ENCODE data around the gene ZNF445. TPM values are rescaled to one million over a fixed set of nuclear protein-coding genes. Genes with fewer than 3 reads are reported as not detected.

The ZNF445 gene
- total and polyA plus RNA-seq, 9 of the 15 experiments (the other 6 are each of a cell fraction or from before 2014, with no cell fraction given), result 1.2 to 26.9 (median 10.6) TPM

DNA sequence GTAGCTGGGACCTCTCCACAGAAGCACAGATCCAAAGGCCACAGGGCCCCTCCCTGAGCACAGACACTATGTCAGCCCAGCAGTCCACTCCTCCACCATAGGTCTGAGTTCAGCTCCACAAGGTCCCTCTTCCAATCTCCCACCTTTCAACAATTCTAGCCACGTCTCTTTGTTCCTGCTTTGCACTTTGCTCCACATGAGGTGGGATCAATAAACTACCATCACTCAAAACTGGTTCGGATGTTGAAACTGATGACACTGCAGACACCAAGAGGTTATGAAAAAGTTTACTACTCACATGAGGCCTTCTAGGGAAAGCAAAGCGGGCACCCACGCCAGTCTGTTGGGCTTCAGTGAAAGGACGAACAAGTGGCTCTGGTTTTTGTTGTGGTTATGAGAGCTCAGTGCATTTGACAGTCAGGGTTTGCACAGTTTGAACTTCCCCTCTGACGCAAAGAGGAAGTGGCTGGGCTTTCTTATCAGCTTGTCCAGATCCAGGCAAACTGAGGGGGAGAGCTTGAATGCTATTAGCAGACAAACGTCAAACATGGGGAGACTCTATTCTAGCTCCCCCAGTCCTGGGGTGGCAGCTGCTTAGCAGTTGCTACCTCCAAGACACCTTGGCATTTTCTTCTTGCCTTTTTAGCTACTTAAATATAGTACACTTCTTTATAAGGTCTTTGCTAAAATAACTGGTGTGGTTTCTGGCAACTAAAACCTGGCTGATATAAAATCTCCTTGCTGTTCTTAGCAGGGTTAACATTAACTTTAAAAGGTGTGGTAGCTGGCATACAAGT lies 37.8 kb downstream of the ZNF445 start (continued):
- TF ChIP-seq TAF15 (IDR thresholded peaks at IDR 0.05; ENCODE audit: low read depth, low read length) (no peak), MBD2 (IDR thresholded peaks at IDR 0.05; ENCODE audit: borderline replicate concordance, low read depth) (peak; percentile 96), KLF1 (tag; IDR thresholded peaks at IDR 0.05) (peak; percentile 73), CEBPB (tag; IDR thresholded peaks at IDR 0.05) (peak; percentile 50), DACH1 (IDR thresholded peaks at IDR 0.05; ENCODE audit: partially characterized antibody) (peak; percentile 90)
- TF ChIP-seq, protein P1, sequence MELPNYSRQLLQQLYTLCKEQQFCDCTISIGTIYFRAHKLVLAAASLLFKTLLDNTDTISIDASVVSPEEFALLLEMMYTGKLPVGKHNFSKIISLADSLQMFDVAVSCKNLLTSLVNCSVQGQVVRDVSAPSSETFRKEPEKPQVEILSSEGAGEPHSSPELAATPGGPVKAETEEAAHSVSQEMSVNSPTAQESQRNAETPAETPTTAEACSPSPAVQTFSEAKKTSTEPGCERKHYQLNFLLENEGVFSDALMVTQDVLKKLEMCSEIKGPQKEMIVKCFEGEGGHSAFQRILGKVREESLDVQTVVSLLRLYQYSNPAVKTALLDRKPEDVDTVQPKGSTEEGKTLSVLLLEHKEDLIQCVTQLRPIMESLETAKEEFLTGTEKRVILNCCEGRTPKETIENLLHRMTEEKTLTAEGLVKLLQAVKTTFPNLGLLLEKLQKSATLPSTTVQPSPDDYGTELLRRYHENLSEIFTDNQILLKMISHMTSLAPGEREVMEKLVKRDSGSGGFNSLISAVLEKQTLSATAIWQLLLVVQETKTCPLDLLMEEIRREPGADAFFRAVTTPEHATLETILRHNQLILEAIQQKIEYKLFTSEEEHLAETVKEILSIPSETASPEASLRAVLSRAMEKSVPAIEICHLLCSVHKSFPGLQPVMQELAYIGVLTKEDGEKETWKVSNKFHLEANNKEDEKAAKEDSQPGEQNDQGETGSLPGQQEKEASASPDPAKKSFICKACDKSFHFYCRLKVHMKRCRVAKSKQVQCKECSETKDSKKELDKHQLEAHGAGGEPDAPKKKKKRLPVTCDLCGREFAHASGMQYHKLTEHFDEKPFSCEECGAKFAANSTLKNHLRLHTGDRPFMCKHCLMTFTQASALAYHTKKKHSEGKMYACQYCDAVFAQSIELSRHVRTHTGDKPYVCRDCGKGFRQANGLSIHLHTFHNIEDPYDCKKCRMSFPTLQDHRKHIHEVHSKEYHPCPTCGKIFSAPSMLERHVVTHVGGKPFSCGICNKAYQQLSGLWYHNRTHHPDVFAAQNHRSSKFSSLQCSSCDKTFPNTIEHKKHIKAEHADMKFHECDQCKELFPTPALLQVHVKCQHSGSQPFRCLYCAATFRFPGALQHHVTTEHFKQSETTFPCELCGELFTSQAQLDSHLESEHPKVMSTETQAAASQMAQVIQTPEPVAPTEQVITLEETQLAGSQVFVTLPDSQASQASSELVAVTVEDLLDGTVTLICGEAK (IDR thresholded peaks at IDR 0.05), result peak; percentile 63; the same call in 1 of the 2 replicates
- TF ChIP-seq, protein P1 (CRISPR knock-in tag; IDR thresholded peaks at IDR 0.05), result no peak
- TF ChIP-seq, protein P2, sequence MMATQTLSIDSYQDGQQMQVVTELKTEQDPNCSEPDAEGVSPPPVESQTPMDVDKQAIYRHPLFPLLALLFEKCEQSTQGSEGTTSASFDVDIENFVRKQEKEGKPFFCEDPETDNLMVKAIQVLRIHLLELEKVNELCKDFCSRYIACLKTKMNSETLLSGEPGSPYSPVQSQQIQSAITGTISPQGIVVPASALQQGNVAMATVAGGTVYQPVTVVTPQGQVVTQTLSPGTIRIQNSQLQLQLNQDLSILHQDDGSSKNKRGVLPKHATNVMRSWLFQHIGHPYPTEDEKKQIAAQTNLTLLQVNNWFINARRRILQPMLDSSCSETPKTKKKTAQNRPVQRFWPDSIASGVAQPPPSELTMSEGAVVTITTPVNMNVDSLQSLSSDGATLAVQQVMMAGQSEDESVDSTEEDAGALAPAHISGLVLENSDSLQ (IDR thresholded peaks at IDR 0.05), result peak; percentile 90
- TF ChIP-seq, protein P3, sequence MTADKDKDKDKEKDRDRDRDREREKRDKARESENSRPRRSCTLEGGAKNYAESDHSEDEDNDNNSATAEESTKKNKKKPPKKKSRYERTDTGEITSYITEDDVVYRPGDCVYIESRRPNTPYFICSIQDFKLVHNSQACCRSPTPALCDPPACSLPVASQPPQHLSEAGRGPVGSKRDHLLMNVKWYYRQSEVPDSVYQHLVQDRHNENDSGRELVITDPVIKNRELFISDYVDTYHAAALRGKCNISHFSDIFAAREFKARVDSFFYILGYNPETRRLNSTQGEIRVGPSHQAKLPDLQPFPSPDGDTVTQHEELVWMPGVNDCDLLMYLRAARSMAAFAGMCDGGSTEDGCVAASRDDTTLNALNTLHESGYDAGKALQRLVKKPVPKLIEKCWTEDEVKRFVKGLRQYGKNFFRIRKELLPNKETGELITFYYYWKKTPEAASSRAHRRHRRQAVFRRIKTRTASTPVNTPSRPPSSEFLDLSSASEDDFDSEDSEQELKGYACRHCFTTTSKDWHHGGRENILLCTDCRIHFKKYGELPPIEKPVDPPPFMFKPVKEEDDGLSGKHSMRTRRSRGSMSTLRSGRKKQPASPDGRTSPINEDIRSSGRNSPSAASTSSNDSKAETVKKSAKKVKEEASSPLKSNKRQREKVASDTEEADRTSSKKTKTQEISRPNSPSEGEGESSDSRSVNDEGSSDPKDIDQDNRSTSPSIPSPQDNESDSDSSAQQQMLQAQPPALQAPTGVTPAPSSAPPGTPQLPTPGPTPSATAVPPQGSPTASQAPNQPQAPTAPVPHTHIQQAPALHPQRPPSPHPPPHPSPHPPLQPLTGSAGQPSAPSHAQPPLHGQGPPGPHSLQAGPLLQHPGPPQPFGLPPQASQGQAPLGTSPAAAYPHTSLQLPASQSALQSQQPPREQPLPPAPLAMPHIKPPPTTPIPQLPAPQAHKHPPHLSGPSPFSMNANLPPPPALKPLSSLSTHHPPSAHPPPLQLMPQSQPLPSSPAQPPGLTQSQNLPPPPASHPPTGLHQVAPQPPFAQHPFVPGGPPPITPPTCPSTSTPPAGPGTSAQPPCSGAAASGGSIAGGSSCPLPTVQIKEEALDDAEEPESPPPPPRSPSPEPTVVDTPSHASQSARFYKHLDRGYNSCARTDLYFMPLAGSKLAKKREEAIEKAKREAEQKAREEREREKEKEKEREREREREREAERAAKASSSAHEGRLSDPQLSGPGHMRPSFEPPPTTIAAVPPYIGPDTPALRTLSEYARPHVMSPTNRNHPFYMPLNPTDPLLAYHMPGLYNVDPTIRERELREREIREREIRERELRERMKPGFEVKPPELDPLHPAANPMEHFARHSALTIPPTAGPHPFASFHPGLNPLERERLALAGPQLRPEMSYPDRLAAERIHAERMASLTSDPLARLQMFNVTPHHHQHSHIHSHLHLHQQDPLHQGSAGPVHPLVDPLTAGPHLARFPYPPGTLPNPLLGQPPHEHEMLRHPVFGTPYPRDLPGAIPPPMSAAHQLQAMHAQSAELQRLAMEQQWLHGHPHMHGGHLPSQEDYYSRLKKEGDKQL (CRISPR knock-in tag; IDR thresholded peaks at IDR 0.05; ENCODE audit: borderline replicate concordance), result no peak

Data from K562 (cell line).